SK-N-SH (cell line): ENCODE results near the gene PROSER2. TPM values are rescaled to one million over a fixed set of nuclear protein-coding genes. Genes with fewer than 3 reads are reported as not detected.

Source experiments
- CTCF ChIA-PET: fragments of 300-600, 350-600 bp; formaldehyde crosslinking; extraction: SDS; loops from one replicate; lab custom pipeline; 2021; lab: Yijun Ruan, JAX
- POLR2A ChIA-PET: fragments of 350-600 bp; sonication (Branson Sonifier 250); formaldehyde crosslinking; extraction: SDS; loops from one replicate; lab custom pipeline; 2020; ENCODE audit warnings: antibody characterized with exemption, inconsistent platforms; lab: Yijun Ruan, JAX
- DNase-seq: peaks from one replicate; pipeline ENCODE4 v3.0.0; 2012
- H2AFZ ChIP-seq: fragments of 200-600 bp; sonication (generic); 2 replicates; pipeline ENCODE4 v1.8.1; 2016; ENCODE audit warnings: antibody characterized with exemption, mild to moderate bottlenecking, low read depth
- H3F3A ChIP-seq: fragments of 200-600 bp; sonication (generic); replicated peaks from 2 replicates; pipeline ENCODE3; 2016; ENCODE audit warnings: antibody characterized with exemption, mild to moderate bottlenecking; ENCODE audit not compliant: insufficient read depth
- H3K27ac ChIP-seq, 2 experiments: fragments of 200-500 bp in 1 of 2; fragments of 200-600 bp in 1 of 2; sonication (Bioruptor generic) in 1 of 2; sonication (generic), shearing (Covaris generic) in 1 of 2; 2 replicates each; pipeline versions ENCODE4 v1.5.1 to v1.6.1; 2014 to 2016; ENCODE audit warnings: low read depth in 2 of 2, inconsistent platforms in 1 of 2, low read length in 1 of 2, mild to moderate bottlenecking in 1 of 2, mixed read lengths in 1 of 2
- H3K27me3 ChIP-seq: fragments of 200-600 bp; sonication (generic), shearing (Covaris generic); 2 replicates; pipeline ENCODE4 v1.6.1; 2016; ENCODE audit warnings: mixed run types; ENCODE audit not compliant: insufficient read depth
- H3K36me3 ChIP-seq, 2 experiments: fragments of 200-500 bp in 1 of 2; fragments of 200-600 bp in 1 of 2; sonication (Bioruptor generic) in 1 of 2; sonication (generic) in 1 of 2; replicated peaks in 1 of 2; 2 replicates each; pipeline versions ENCODE3 to v1.5.1; 2014 to 2016; ENCODE audit warnings: low read length in 1 of 2, mild to moderate bottlenecking in 1 of 2; ENCODE audit not compliant: insufficient read depth in 2 of 2, control insufficient read depth in 1 of 2
- H3K4me1 ChIP-seq, 2 experiments: fragments of 200-500 bp in 1 of 2; fragments of 200-600 bp in 1 of 2; sonication (Bioruptor generic) in 1 of 2; sonication (generic), shearing (Covaris generic) in 1 of 2; 2 replicates each; pipeline versions ENCODE4 v1.5.1 to v1.6.1; 2014 to 2016; ENCODE audit warnings: low read depth in 1 of 2, low read length in 1 of 2, mixed run types in 1 of 2; ENCODE audit not compliant: insufficient read depth in 2 of 2, control insufficient read depth in 1 of 2
- H3K4me2 ChIP-seq: fragments of 200-600 bp; sonication (generic), shearing (Covaris generic); 2 replicates; pipeline ENCODE4 v1.6.1; 2017; ENCODE audit warnings: mixed run types
- H3K4me3 ChIP-seq, 2 experiments: fragments of 200-500 bp in 1 of 2; fragments of 200-600 bp in 1 of 2; sonication (Bioruptor generic) in 1 of 2; sonication (generic), shearing (Covaris generic) in 1 of 2; 2 replicates each; pipeline versions ENCODE4 v1.5.1 to v1.8.1; 2014 to 2016; ENCODE audit warnings: low read depth in 2 of 2, inconsistent platforms in 1 of 2, low read length in 1 of 2, mild to moderate bottlenecking in 1 of 2, mixed read lengths in 1 of 2, moderate library complexity in 1 of 2
- H3K79me2 ChIP-seq: fragments of 200-600 bp; sonication (generic); 2 replicates; pipeline ENCODE4 v1.8.1; 2017; ENCODE audit warnings: mild to moderate bottlenecking; ENCODE audit not compliant: insufficient read depth
- H3K9ac ChIP-seq: fragments of 200-600 bp; sonication (generic); 2 replicates; pipeline ENCODE4 v1.6.1; 2017; ENCODE audit warnings: mixed run types
- H3K9me2 ChIP-seq: fragments of 200-600 bp; sonication (generic); 2 replicates; pipeline ENCODE4 v1.6.1; 2017; ENCODE audit warnings: mixed run types
- H3K9me3 ChIP-seq: fragments of 200-600 bp; sonication (generic); 2 replicates; pipeline ENCODE4 v1.6.1; 2017; ENCODE audit warnings: mixed run types, mild to moderate bottlenecking, moderate library complexity
- H4K20me1 ChIP-seq: fragments of 200-600 bp; sonication (generic); 2 replicates; pipeline ENCODE4 v1.6.1; 2017; ENCODE audit warnings: mild to moderate bottlenecking, mixed run types; ENCODE audit not compliant: insufficient read depth
- CTCF ChIP-seq: fragments of 200-600 bp; sonication (generic); IDR thresholded peaks from 2 replicates; pipeline ENCODE4 v1.6.1; 2017; ENCODE audit warnings: antibody characterized with exemption, mild to moderate bottlenecking, moderate library complexity
- ELF1 ChIP-seq: IDR thresholded peaks from 2 replicates; pipeline ENCODE4 v1.4.0; 2012
- FOSL2 ChIP-seq: IDR thresholded peaks from 2 replicates; pipeline ENCODE4 v1.4.0; 2012; ENCODE audit warnings: low read depth, mild to moderate bottlenecking, moderate library complexity, borderline replicate concordance
- FOXJ3 ChIP-seq: sonication (generic); formaldehyde crosslinking; IDR thresholded peaks from 2 replicates; pipeline ENCODE4 v1.5.1; 2020; ENCODE audit warnings: mild to moderate bottlenecking, missing genetic modification reagents
- GABPA ChIP-seq: IDR thresholded peaks from 2 replicates; pipeline ENCODE4 v1.4.0; 2012; ENCODE audit warnings: low read depth, mild to moderate bottlenecking
- GATA2 ChIP-seq: sonication (generic); formaldehyde crosslinking; IDR thresholded peaks from 2 replicates; pipeline ENCODE4 v1.5.0; 2020; ENCODE audit warnings: mild to moderate bottlenecking, missing genetic modification reagents
- MEF2A ChIP-seq: IDR thresholded peaks from 2 replicates; pipeline ENCODE4 v1.4.0; 2012; ENCODE audit warnings: low read depth, borderline replicate concordance
- NFIC ChIP-seq: IDR thresholded peaks from 2 replicates; pipeline ENCODE4 v1.4.0; 2012; ENCODE audit warnings: borderline replicate concordance
- NRF1 ChIP-seq: IDR thresholded peaks from 2 replicates; pipeline ENCODE4 v1.6.1; 2012; ENCODE audit warnings: low read depth, mild to moderate bottlenecking, low read length
- RAD21 ChIP-seq: IDR thresholded peaks from 2 replicates; pipeline ENCODE4 v1.6.1; 2012; ENCODE audit warnings: mild to moderate bottlenecking, low read length
- RCOR1 ChIP-seq: fragments of 150-350 bp; IDR thresholded peaks from 2 replicates; pipeline ENCODE4 v1.6.1; 2017; ENCODE audit warnings: antibody characterized with exemption, low read length
- TCF12 ChIP-seq: IDR thresholded peaks from 2 replicates; pipeline ENCODE4 v1.4.0; 2012
- ZBTB33 ChIP-seq: IDR thresholded peaks from 2 replicates; pipeline ENCODE4 v1.4.0; 2012; ENCODE audit warnings: low read depth, borderline replicate concordance
- WGBS: methylation state at CpG from one replicate; pipeline ENCODE4 v1.1.6; 2017; ENCODE audit warnings: low lambda C conversion rate; 5-methylcytosine and 5-hydroxymethylcytosine counted together
- polyA plus RNA-seq, 3 experiments: library from polyadenylated mRNA; depleted of rRNA; stranded (reverse); fragments of >200 nt; gene quantifications; 2 replicates each; pipeline ENCODE4 v1.2.3, GENCODE V29; 2012
- TF ChIP-seq, protein P1 (sequence below): fragments of 150-350 bp; IDR thresholded peaks from 2 replicates; pipeline ENCODE4 v1.6.1; 2016; ENCODE audit warnings: mild to moderate bottlenecking, low read depth, low read length
- TF ChIP-seq, protein P2 (sequence below): IDR thresholded peaks from 2 replicates; pipeline ENCODE4; 2012

PROSER2 gene
- polyA plus RNA-seq, 1 of the 3 experiments (the other 2 are of a cell fraction) = 0.95 TPM

GRCh38 chr10:11831520-11831951 is 8.4 kb downstream of the PROSER2 start:
- no peaks in the 10 kb centered on the region for H3K36me3 ChIP-seq
- no peak for TF ChIP-seq NRF1
- TF ChIP-seq, protein P1, sequence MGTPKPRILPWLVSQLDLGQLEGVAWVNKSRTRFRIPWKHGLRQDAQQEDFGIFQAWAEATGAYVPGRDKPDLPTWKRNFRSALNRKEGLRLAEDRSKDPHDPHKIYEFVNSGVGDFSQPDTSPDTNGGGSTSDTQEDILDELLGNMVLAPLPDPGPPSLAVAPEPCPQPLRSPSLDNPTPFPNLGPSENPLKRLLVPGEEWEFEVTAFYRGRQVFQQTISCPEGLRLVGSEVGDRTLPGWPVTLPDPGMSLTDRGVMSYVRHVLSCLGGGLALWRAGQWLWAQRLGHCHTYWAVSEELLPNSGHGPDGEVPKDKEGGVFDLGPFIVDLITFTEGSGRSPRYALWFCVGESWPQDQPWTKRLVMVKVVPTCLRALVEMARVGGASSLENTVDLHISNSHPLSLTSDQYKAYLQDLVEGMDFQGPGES = no peak
- TF ChIP-seq, protein P2, sequence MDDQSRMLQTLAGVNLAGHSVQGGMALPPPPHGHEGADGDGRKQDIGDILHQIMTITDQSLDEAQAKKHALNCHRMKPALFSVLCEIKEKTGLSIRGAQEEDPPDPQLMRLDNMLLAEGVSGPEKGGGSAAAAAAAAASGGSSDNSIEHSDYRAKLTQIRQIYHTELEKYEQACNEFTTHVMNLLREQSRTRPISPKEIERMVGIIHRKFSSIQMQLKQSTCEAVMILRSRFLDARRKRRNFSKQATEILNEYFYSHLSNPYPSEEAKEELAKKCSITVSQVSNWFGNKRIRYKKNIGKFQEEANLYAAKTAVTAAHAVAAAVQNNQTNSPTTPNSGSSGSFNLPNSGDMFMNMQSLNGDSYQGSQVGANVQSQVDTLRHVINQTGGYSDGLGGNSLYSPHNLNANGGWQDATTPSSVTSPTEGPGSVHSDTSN = no peak
- no peak for TF ChIP-seq RAD21
- no peak for TF ChIP-seq TCF12
- TF ChIP-seq MEF2A = no peak
- TF ChIP-seq FOSL2 = no peak
- no peak for TF ChIP-seq ZBTB33
- no peak for TF ChIP-seq CTCF
- TF ChIP-seq RCOR1 = no peak
- TF ChIP-seq ELF1 = no peak
- no peak for TF ChIP-seq GABPA
- no peak for TF ChIP-seq FOXJ3
- TF ChIP-seq GATA2 (CRISPR knock-in tag) = no peak
- no peak for TF ChIP-seq NFIC
- no peaks in the 10 kb centered on the region for H3K79me2 ChIP-seq
- H2AFZ ChIP-seq = no peak overlapping the region
- no peaks in the 10 kb centered on the region for H3K9me2 ChIP-seq
- H3K9ac ChIP-seq = no peak overlapping the region
- H3K9me3 ChIP-seq = no peaks in the 10 kb centered on the region
- no peaks in the 10 kb centered on the region for H3K27me3 ChIP-seq
- POLR2A ChIA-PET = no interaction called here
- H4K20me1 ChIP-seq = no peaks in the 10 kb centered on the region
- no peaks in the 10 kb centered on the region for H3F3A ChIP-seq
- CTCF ChIA-PET = interaction anchor here (1.6 kb wide), 1 partner anchor 12 kb away, joined by 10 read pairs; no protein-coding TSS in a partner anchor
- no peak for DNase-seq
- no peak overlapping the region for H3K27ac ChIP-seq
- 70% methylated on average over 7 of the region's 7 CpGs for WGBS
- H3K4me2 ChIP-seq = no peak overlapping the region
- H3K4me3 ChIP-seq = no peak overlapping the region
- H3K4me1 ChIP-seq = no peaks in the 10 kb centered on the region
